Tibial nerve (tissue), 4 donors: Measurements from ENCODE around the gene UBE2J2.

Experiments used
- EP300 ChIP-seq, 2 donors: sonication (generic); formaldehyde crosslinking; IDR thresholded peaks; one replicate each; pipeline ENCODE4 v1.6.1; 2017; ENCODE audit warnings: antibody characterized with exemption in 2 of 2, mild to moderate bottlenecking in 1 of 2
- POLR2A ChIP-seq, 2 donors: fragments of 450-650 bp; IDR thresholded peaks; one replicate each; pipeline ENCODE4 v1.6.1; 2017; ENCODE audit warnings: antibody characterized with exemption in 2 of 2, mild to moderate bottlenecking in 2 of 2, moderate library complexity in 2 of 2
- TF ChIP-seq, protein P1 (sequence below), 5 experiments: fragments of 200-600 bp in 3 of 5; fragments of 450-650 bp in 2 of 5; sonication (generic) in 3 of 5; IDR thresholded peaks; one replicate each; pipeline ENCODE4 v1.5.1; 2016 to 2019; ENCODE audit warnings: antibody characterized with exemption in 5 of 5, mild to moderate bottlenecking in 3 of 5, moderate library complexity in 2 of 5

DNA sequence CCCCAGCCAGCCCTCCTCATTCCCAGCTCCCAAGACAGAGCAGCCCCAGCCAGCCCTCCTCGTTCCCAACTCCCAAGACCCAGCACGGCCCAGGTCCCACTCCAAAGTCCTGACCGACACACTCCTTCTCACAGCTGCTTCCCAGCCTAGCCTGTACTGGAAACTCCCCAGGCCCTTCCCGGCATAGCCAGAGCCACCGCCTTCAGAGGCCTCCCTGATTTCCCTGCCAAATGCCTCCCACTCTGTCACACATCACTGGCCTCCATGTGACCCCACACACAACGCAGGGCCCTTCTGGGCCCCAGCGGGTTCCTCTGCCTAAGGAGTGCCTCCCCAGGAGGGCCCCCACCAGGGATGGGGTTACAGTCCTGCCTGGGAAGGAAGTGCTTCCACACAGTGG is 2.8 kb downstream of the UBE2J2 start:
- TF ChIP-seq, protein P1, sequence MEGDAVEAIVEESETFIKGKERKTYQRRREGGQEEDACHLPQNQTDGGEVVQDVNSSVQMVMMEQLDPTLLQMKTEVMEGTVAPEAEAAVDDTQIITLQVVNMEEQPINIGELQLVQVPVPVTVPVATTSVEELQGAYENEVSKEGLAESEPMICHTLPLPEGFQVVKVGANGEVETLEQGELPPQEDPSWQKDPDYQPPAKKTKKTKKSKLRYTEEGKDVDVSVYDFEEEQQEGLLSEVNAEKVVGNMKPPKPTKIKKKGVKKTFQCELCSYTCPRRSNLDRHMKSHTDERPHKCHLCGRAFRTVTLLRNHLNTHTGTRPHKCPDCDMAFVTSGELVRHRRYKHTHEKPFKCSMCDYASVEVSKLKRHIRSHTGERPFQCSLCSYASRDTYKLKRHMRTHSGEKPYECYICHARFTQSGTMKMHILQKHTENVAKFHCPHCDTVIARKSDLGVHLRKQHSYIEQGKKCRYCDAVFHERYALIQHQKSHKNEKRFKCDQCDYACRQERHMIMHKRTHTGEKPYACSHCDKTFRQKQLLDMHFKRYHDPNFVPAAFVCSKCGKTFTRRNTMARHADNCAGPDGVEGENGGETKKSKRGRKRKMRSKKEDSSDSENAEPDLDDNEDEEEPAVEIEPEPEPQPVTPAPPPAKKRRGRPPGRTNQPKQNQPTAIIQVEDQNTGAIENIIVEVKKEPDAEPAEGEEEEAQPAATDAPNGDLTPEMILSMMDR (IDR thresholded peaks at IDR 0.05) = no peak
- TF ChIP-seq EP300 (IDR thresholded peaks at IDR 0.05) = no peak
- no peak for TF ChIP-seq POLR2A (IDR thresholded peaks at IDR 0.05)
